ENCODE results near the gene RBBP8NL. TPM values are rescaled to one million over a fixed set of nuclear protein-coding genes. Genes with fewer than 3 reads are reported as not detected.
A peak's percentile ranks its signal among the peaks of the same experiment; 100 is the strongest.

RBBP8NL gene
- polyA plus RNA-seq, 2 of the 4 experiments (the other 2 are of a cell fraction) = not detected

DNA sequence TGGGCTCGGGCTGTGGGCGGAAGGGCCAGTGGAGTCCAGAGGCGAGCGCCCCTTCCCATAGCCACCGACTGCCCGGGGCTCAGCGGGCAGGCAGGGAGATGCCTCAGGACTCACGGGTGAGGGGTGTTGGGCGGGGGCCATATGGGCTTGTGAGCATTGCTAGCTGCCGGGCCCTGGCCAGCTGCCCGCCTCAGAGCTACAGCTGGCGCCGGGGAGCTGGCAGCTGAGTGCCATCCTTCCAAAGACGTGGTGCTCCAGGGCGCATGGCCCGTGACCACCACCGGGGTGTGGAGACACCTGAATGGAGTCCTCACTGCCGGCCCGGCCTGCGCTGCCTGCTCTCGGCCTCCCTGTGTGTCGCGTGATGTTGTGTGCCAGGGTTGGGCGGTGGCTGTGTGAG is 10.6 kb upstream of the RBBP8NL start:
- POLR2A ChIA-PET = no interaction called here
- Histone ChIP-seq H3K4me1 (no peaks in the 10 kb centered on the region), H3K4me2 (no peak overlapping the region), H3K9me3 (peaks cover 8% of the 10 kb centered on the region; the same call in 1 of the 3 replicates), H3K4me3 (no peak overlapping the region), H3K27ac (no peak overlapping the region)
- 73% methylated on average over 17 of the region's 24 CpGs for WGBS (ENCODE audit: missing lambda C conversion rate)
- TF ChIP-seq RARB (CRISPR knock-in tag; IDR thresholded peaks at IDR 0.05) (no peak), SREBF2 (IDR thresholded peaks at IDR 0.05) (no peak), RNF2 (IDR thresholded peaks at IDR 0.05; ENCODE audit: borderline replicate concordance, low read depth) (no peak), CBX2 (IDR thresholded peaks at IDR 0.05; ENCODE audit: borderline replicate concordance, low read depth) (no peak), EP300 (IDR thresholded peaks at IDR 0.05) (no peak), CBX8 (IDR thresholded peaks at IDR 0.05) (no peak), RAD21 (conservative IDR thresholded peaks at IDR 0.05 in 1 of 2, IDR thresholded peaks at IDR 0.05 in 1 of 2) (no peak), HEYL (CRISPR knock-in tag; IDR thresholded peaks at IDR 0.05) (no peak), HDAC2 (IDR thresholded peaks at IDR 0.05) (no peak), NPAS2 (CRISPR knock-in tag; IDR thresholded peaks at IDR 0.05; ENCODE audit: borderline replicate concordance) (no peak), SMC3 (IDR thresholded peaks at IDR 0.05) (no peak), TP53 (CRISPR knock-in tag; IDR thresholded peaks at IDR 0.05) (no peak), POLR2A (IDR thresholded peaks at IDR 0.05; ENCODE audit: low read length) (no peak), PHF8 (IDR thresholded peaks at IDR 0.05; ENCODE audit: borderline replicate concordance, low read depth) (no peak), CEBPB (IDR thresholded peaks at IDR 0.05) (no peak), HOXB5 (CRISPR knock-in tag; IDR thresholded peaks at IDR 0.05) (no peak)
- TF ChIP-seq, protein P1, sequence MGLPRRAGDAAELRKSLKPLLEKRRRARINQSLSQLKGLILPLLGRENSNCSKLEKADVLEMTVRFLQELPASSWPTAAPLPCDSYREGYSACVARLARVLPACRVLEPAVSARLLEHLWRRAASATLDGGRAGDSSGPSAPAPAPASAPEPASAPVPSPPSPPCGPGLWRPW (IDR thresholded peaks at IDR 0.05) = no peak
- TF ChIP-seq, protein P2, sequence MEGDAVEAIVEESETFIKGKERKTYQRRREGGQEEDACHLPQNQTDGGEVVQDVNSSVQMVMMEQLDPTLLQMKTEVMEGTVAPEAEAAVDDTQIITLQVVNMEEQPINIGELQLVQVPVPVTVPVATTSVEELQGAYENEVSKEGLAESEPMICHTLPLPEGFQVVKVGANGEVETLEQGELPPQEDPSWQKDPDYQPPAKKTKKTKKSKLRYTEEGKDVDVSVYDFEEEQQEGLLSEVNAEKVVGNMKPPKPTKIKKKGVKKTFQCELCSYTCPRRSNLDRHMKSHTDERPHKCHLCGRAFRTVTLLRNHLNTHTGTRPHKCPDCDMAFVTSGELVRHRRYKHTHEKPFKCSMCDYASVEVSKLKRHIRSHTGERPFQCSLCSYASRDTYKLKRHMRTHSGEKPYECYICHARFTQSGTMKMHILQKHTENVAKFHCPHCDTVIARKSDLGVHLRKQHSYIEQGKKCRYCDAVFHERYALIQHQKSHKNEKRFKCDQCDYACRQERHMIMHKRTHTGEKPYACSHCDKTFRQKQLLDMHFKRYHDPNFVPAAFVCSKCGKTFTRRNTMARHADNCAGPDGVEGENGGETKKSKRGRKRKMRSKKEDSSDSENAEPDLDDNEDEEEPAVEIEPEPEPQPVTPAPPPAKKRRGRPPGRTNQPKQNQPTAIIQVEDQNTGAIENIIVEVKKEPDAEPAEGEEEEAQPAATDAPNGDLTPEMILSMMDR (IDR thresholded peaks at IDR 0.05) = no peak
- TF ChIP-seq, protein P3, sequence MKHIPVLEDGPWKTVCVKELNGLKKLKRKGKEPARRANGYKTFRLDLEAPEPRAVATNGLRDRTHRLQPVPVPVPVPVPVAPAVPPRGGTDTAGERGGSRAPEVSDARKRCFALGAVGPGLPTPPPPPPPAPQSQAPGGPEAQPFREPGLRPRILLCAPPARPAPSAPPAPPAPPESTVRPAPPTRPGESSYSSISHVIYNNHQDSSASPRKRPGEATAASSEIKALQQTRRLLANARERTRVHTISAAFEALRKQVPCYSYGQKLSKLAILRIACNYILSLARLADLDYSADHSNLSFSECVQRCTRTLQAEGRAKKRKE (CRISPR knock-in tag; IDR thresholded peaks at IDR 0.05; ENCODE audit: low read depth) = no peak
- TF ChIP-seq, protein P4, sequence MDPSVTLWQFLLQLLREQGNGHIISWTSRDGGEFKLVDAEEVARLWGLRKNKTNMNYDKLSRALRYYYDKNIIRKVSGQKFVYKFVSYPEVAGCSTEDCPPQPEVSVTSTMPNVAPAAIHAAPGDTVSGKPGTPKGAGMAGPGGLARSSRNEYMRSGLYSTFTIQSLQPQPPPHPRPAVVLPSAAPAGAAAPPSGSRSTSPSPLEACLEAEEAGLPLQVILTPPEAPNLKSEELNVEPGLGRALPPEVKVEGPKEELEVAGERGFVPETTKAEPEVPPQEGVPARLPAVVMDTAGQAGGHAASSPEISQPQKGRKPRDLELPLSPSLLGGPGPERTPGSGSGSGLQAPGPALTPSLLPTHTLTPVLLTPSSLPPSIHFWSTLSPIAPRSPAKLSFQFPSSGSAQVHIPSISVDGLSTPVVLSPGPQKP (IDR thresholded peaks at IDR 0.05; ENCODE audit: low read depth, low read length) = no peak
- CTCF ChIA-PET = interaction anchor here (0.6 kb wide), 1 partner anchor 62 kb away, joined by 3 read pairs; no protein-coding TSS in a partner anchor
- no peak for FAIRE-seq
- peak in 1 of 2 experiments; percentile 35; a peak in 3 of 6 replicates for ATAC-seq
- DNase-seq (ENCODE audit: low read depth in 1 of 2, low spot score in 1 of 2) = no peak

DNA sequence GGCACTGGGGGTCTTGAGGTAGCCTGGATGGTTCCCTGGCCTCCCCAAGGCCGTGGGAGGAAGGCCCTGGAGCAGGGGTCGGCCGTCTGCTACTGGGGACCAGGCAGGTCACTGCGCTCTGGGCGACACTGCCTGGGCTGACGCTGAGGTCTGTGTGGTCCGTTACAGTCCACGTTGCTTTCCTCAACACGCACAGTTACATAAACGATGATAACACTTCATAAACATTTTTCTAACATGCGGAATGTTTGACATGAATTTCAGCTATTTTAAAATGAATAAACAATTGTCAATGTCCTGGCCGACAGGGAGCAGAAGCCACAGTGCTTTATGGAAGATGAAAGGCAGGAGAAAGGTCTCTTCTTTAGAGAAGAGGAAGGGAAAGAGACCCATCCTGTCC is 10.2 kb upstream of the RBBP8NL start:
- Histone ChIP-seq H3K4me2 (no peak overlapping the region), H3K4me1 (no peaks in the 10 kb centered on the region), H3K9me3 (peaks cover 8% of the 10 kb centered on the region; the same call in 1 of the 3 replicates), H3K27ac (no peak overlapping the region), H3K4me3 (no peak overlapping the region)
- POLR2A ChIA-PET = no interaction called here
- ATAC-seq = no peak
- no peak for DNase-seq (ENCODE audit: low read depth in 1 of 2, low spot score in 1 of 2)
- WGBS (ENCODE audit: missing lambda C conversion rate) = 55% methylated on average over 10 of the region's 12 CpGs
- CTCF ChIA-PET = interaction anchor here (0.6 to 1.1 kb wide), 2 partner anchors 12 to 62 kb away, joined by 3 to 4 read pairs; no protein-coding TSS in a partner anchor
- no peak for FAIRE-seq
- TF ChIP-seq MAZ (IDR thresholded peaks at IDR 0.05; ENCODE audit: borderline replicate concordance, low read depth, low read length) (no peak), POLR2AphosphoS2 (conservative IDR thresholded peaks at IDR 0.05; ENCODE audit: low read length) (no peak), ZSCAN20 (CRISPR knock-in tag; IDR thresholded peaks at IDR 0.05) (no peak), RAD21 (conservative IDR thresholded peaks at IDR 0.05 in 1 of 2, IDR thresholded peaks at IDR 0.05 in 1 of 2) (no peak), ZFP36 (IDR thresholded peaks at IDR 0.05; ENCODE audit: borderline replicate concordance, partially characterized antibody) (no peak), KDM1A (IDR thresholded peaks at IDR 0.05; ENCODE audit: low read depth) (no peak), NR3C1 (IDR thresholded peaks at IDR 0.05) (no peak)
- TF ChIP-seq, protein P5, sequence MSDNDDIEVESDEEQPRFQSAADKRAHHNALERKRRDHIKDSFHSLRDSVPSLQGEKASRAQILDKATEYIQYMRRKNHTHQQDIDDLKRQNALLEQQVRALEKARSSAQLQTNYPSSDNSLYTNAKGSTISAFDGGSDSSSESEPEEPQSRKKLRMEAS (IDR thresholded peaks at IDR 0.05) = no peak
